Neural crest cell (in vitro differentiated cells): ENCODE results near the gene LLCFC1. TPM values are rescaled to one million over a fixed set of nuclear protein-coding genes. Genes with fewer than 3 reads are reported as not detected.

ENCODE experiments used
- DNase-seq: peaks from one replicate; pipeline ENCODE4 v3.0.0; 2021; ENCODE audit warnings: low read depth, mixed read lengths, low spot score
- H3K27ac Mint-ChIP-seq: one replicate; pipeline ENCODE4 v1.8.0; 2021; ENCODE audit warnings: mild to moderate bottlenecking, mixed read lengths; ENCODE audit not compliant: unreplicated experiment
- H3K27me3 Mint-ChIP-seq: 2 replicates; pipeline ENCODE4 v1.8.0; 2021; ENCODE audit warnings: low read depth, mild to moderate bottlenecking, mixed read lengths
- H3K36me3 Mint-ChIP-seq: 2 replicates; pipeline ENCODE4 v1.8.0; 2021; ENCODE audit warnings: low read depth, mild to moderate bottlenecking, mixed read lengths
- H3K4me1 Mint-ChIP-seq: 2 replicates; pipeline ENCODE4 v1.8.0; 2021; ENCODE audit warnings: mixed read lengths
- H3K4me3 Mint-ChIP-seq: one replicate; pipeline ENCODE4 v1.8.0; 2021; ENCODE audit warnings: mild to moderate bottlenecking, mixed read lengths
- H3K9me3 Mint-ChIP-seq: 2 replicates; pipeline ENCODE4 v1.8.0; 2021; ENCODE audit warnings: mixed read lengths
- CTCF ChIP-seq: fragments of 200-600 bp; sonication (generic); conservative IDR thresholded peaks from 2 replicates; pipeline ENCODE4 v1.5.0; 2021; ENCODE audit warnings: antibody characterized with exemption, mild to moderate bottlenecking
- total RNA-seq: library from RNA; stranded (reverse); gene quantifications from 2 replicates; pipeline ENCODE4 v1.2.1, GENCODE V29; 2021

LLCFC1 gene
- total RNA-seq, 1 donor from 2014 or later: not detected

- DNase-seq: no peak
- Mint-ChIP-seq H3K4me3 (no peak overlapping the region), H3K4me1 (no peaks in the 10 kb centered on the region), H3K9me3 (peaks cover 8% of the 10 kb centered on the region), H3K27me3 (peaks cover 34% of the 10 kb centered on the region), H3K27ac (no peak overlapping the region), H3K36me3 (peaks cover 4% of the 10 kb centered on the region)
- no peak for TF ChIP-seq CTCF
These were observed 40.7 kb upstream of the LLCFC1 start for GRCh38 chr7:142898377-142899170.

GRCh38 chr7:142899661-142900060 is 39.6 kb upstream of the LLCFC1 start:
- DNase-seq: no peak
- H3K27me3 Mint-ChIP-seq: peaks cover 34% of the 10 kb centered on the region

GRCh38 chr7:142901426-142902259 is 37.6 kb upstream of the LLCFC1 start:
- H3K9me3 Mint-ChIP-seq: peaks cover 8% of the 10 kb centered on the region
- no peak overlapping the region for H3K27ac Mint-ChIP-seq
- DNase-seq: no peak
- H3K27me3 Mint-ChIP-seq: peaks cover 30% of the 10 kb centered on the region
- no peak overlapping the region for H3K4me3 Mint-ChIP-seq
- peaks cover 4% of the 10 kb centered on the region for H3K36me3 Mint-ChIP-seq
- H3K4me1 Mint-ChIP-seq: no peaks in the 10 kb centered on the region
- TF ChIP-seq CTCF: no peak

More at GRCh38 chr7:142899661-142900060, 39.6 kb upstream of the LLCFC1 start:
- Mint-ChIP-seq H3K4me1 (no peaks in the 10 kb centered on the region), H3K27ac (no peak overlapping the region), H3K9me3 (peaks cover 8% of the 10 kb centered on the region), H3K36me3 (peaks cover 4% of the 10 kb centered on the region), H3K4me3 (no peak overlapping the region)
- no peak for TF ChIP-seq CTCF

- H3K4me3 Mint-ChIP-seq: no peak overlapping the region
- DNase-seq: no peak
- H3K9me3 Mint-ChIP-seq: peaks cover 8% of the 10 kb centered on the region
- no peak overlapping the region for H3K27ac Mint-ChIP-seq
- peaks cover 28% of the 10 kb centered on the region for H3K27me3 Mint-ChIP-seq
- H3K36me3 Mint-ChIP-seq: peaks cover 4% of the 10 kb centered on the region
- no peak for TF ChIP-seq CTCF
- H3K4me1 Mint-ChIP-seq: no peaks in the 10 kb centered on the region
These were observed 35.2 kb upstream of the LLCFC1 start for GRCh38 chr7:142904128-142904527.

- peaks cover 4% of the 10 kb centered on the region for H3K36me3 Mint-ChIP-seq
- H3K27ac Mint-ChIP-seq: no peak overlapping the region
- DNase-seq: no peak
- no peaks in the 10 kb centered on the region for H3K4me1 Mint-ChIP-seq
- H3K9me3 Mint-ChIP-seq: peaks cover 8% of the 10 kb centered on the region
- peaks cover 33% of the 10 kb centered on the region for H3K27me3 Mint-ChIP-seq
- H3K4me3 Mint-ChIP-seq: no peak overlapping the region
- no peak for TF ChIP-seq CTCF
These were observed 33.5 kb upstream of the LLCFC1 start for GRCh38 chr7:142905759-142906158.
